HL-60 (cell line): ENCODE data around the gene ZNF761.
A peak's percentile ranks its signal among the peaks of the same experiment; 100 is the strongest.
"Not testable (repeated sequence)": the region's sequence is repeated elsewhere in the genome, so short reads cannot be mapped to it uniquely, and the experiment has no call there.

Source experiments
- DNase-seq, 2 experiments: peaks; one replicate each; pipeline ENCODE4 v3.0.0-alpha.2; 2010 to 2020; ENCODE audit warnings: low read depth in 1 of 2, low spot score in 1 of 2
- H3K27ac ChIP-seq: fragments of 250-450 bp; sonication (Bioruptor Pico); replicated peaks from 2 replicates; pipeline ENCODE4 v1.5.1; 2020; ENCODE audit warnings: mild to moderate bottlenecking, moderate library complexity
- H3K27me3 ChIP-seq: fragments of 250-450 bp; sonication (Bioruptor Pico); 2 replicates; pipeline ENCODE4 v1.5.1; 2021; ENCODE audit warnings: mild to moderate bottlenecking, moderate library complexity; ENCODE audit not compliant: insufficient read depth, poor library complexity, severe bottlenecking
- H3K4me3 ChIP-seq: replicated peaks from 2 replicates; pipeline ENCODE4 v1.5.1; 2011; ENCODE audit warnings: mild to moderate bottlenecking, control low read depth, low read length; ENCODE audit not compliant: insufficient read depth
- CTCF ChIP-seq: IDR thresholded peaks from one replicate; pipeline ENCODE4 v1.5.1; 2011; ENCODE audit warnings: low read length, control low read depth, inconsistent platforms; ENCODE audit not compliant: insufficient read depth
- GABPA ChIP-seq: IDR thresholded peaks from 2 replicates; pipeline ENCODE4 v1.6.1; 2012; ENCODE audit warnings: low read depth
- POLR2AphosphoS5 ChIP-seq: IDR thresholded peaks from 2 replicates; pipeline ENCODE4 v1.6.1; 2012; ENCODE audit warnings: low read depth
- REST ChIP-seq: IDR thresholded peaks from 2 replicates; pipeline ENCODE4 v1.6.1; 2012; ENCODE audit warnings: low read depth; ENCODE audit not compliant: insufficient replicate concordance
- SPI1 ChIP-seq: IDR thresholded peaks from 2 replicates; pipeline ENCODE4 v1.6.1; 2012; ENCODE audit warnings: low read depth, mild to moderate bottlenecking, borderline replicate concordance

Gene ZNF761

GRCh38 chr19:53389978-53390377, 41.8 kb upstream of the ZNF761 start:
- H3K27ac ChIP-seq = no peak overlapping the region
- no peak overlapping the region for H3K4me3 ChIP-seq
- TF ChIP-seq REST = no peak
- no peak for TF ChIP-seq POLR2AphosphoS5
- no peak for TF ChIP-seq GABPA
- TF ChIP-seq CTCF = no peak
- TF ChIP-seq SPI1 = no peak
- no peak for DNase-seq
- H3K27me3 ChIP-seq = no peaks in the 10 kb centered on the region

GRCh38 chr19:53394522-53394973, 37.2 kb upstream of the ZNF761 start:
- TF ChIP-seq POLR2AphosphoS5 (no peak), GABPA (no peak), CTCF (no peak), REST (no peak), SPI1 (no peak)
- Histone ChIP-seq H3K27me3 (no peaks in the 10 kb centered on the region), H3K27ac (no peak overlapping the region), H3K4me3 (peak overlapping the region; percentile 69)
- no peak for DNase-seq

GRCh38 chr19:53394974-53395839, 36.6 kb upstream of the ZNF761 start, which contains the start of gene ZNF765:
Gene ZNF765, plus strand, starts transcription at chr19:53395149. Its CDS starts 2,867 bp downstream, at chr19:53398016.
- Histone ChIP-seq H3K27me3 (no peaks in the 10 kb centered on the region), H3K27ac (peak within 1 kb of the TSS; percentile 83), H3K4me3 (peak within 1 kb of the TSS; percentile 69)
- no peak for TF ChIP-seq CTCF
- TF ChIP-seq POLR2AphosphoS5 = peak; percentile 85
- peak; percentile 86 to 93 for DNase-seq

GRCh38 chr19:53395840-53396524, 35.8 kb upstream of the ZNF761 start:
- H3K27ac ChIP-seq = peak overlapping the region; percentile 83
- H3K4me3 ChIP-seq = peak overlapping the region; percentile 69
- not testable (repeated sequence) for DNase-seq, H3K27me3 ChIP-seq
